OCI-LY1 (cell line): ENCODE measurements around the gene GMPPB.
"Not testable (repeated sequence)": the region's sequence is repeated elsewhere in the genome, so short reads cannot be mapped to it uniquely, and the experiment has no call there.

Source experiments
- H2AFZ ChIP-seq: fragments of 200-600 bp; sonication (generic), shearing (Covaris generic); 2 replicates; pipeline ENCODE4 v1.6.0; 2014; ENCODE audit warnings: antibody characterized with exemption, mild to moderate bottlenecking, low read length
- H3F3A ChIP-seq: fragments of 200-600 bp; sonication (generic), shearing (Covaris generic); 2 replicates; pipeline ENCODE4 v1.6.0; 2014; ENCODE audit warnings: mild to moderate bottlenecking, antibody characterized with exemption, low read length, moderate library complexity; ENCODE audit not compliant: insufficient read depth
- H3K27ac ChIP-seq: fragments of 200-600 bp; sonication (generic); 2 replicates; pipeline ENCODE4 v1.5.1; 2014; ENCODE audit warnings: low read length, mixed run types, mild to moderate bottlenecking, low read depth; ENCODE audit not compliant: poor library complexity, severe bottlenecking
- H3K27me3 ChIP-seq: fragments of 200-600 bp; sonication (generic); 2 replicates; pipeline ENCODE4 v1.6.0; 2014; ENCODE audit warnings: antibody characterized with exemption, mild to moderate bottlenecking, low read length, moderate library complexity; ENCODE audit not compliant: insufficient read depth
- H3K36me3 ChIP-seq: fragments of 200-600 bp; sonication (generic); 2 replicates; pipeline ENCODE4 v1.6.1; 2014; ENCODE audit warnings: mild to moderate bottlenecking, antibody characterized with exemption, low read length, moderate library complexity, mixed read lengths; ENCODE audit not compliant: insufficient read depth
- H3K4me1 ChIP-seq: fragments of 200-600 bp; sonication (generic); 2 replicates; pipeline ENCODE4 v1.5.1; 2014; ENCODE audit warnings: mild to moderate bottlenecking, low read length, moderate library complexity; ENCODE audit not compliant: insufficient read depth, severe bottlenecking
- H3K4me2 ChIP-seq: fragments of 200-600 bp; sonication (generic), shearing (Covaris generic); 2 replicates; pipeline ENCODE4 v1.6.1; 2014; ENCODE audit warnings: low read length
- H3K4me3 ChIP-seq: fragments of 200-600 bp; sonication (generic); 2 replicates; pipeline ENCODE4 v1.5.1; 2014; ENCODE audit warnings: low read length, low read depth, mild to moderate bottlenecking, mixed read lengths; ENCODE audit not compliant: poor library complexity, severe bottlenecking
- H3K79me2 ChIP-seq: fragments of 200-600 bp; shearing (Covaris generic); 2 replicates; pipeline ENCODE4 v1.6.1; 2016; ENCODE audit warnings: mixed run types, low read length, mixed read lengths; ENCODE audit not compliant: insufficient read depth
- H3K9ac ChIP-seq: fragments of 200-600 bp; sonication (generic), shearing (Covaris generic); 2 replicates; pipeline ENCODE4 v1.6.1; 2014; ENCODE audit warnings: mild to moderate bottlenecking, low read length, mixed read lengths
- H3K9me2 ChIP-seq: fragments of 200-600 bp; sonication (generic), shearing (Covaris generic); 2 replicates; pipeline ENCODE4 v1.6.1; 2014; ENCODE audit warnings: low read depth, mild to moderate bottlenecking, low read length, mixed read lengths
- H3K9me3 ChIP-seq: fragments of 200-600 bp; shearing (Covaris generic); 2 replicates; pipeline ENCODE4 v1.6.1; 2014; ENCODE audit warnings: low read length, mixed read lengths
- H4K20me1 ChIP-seq: fragments of 200-600 bp; sonication (generic), shearing (Covaris generic); 2 replicates; pipeline ENCODE4 v1.6.0; 2016; ENCODE audit warnings: mild to moderate bottlenecking, low read length; ENCODE audit not compliant: insufficient read depth
- CTCF ChIP-seq: fragments of 200-600 bp; sonication (generic), shearing (Covaris generic); IDR thresholded peaks from 2 replicates; pipeline ENCODE4 v1.5.1; 2017; ENCODE audit warnings: mild to moderate bottlenecking, antibody characterized with exemption, low read length, moderate library complexity, mixed read lengths
- EZH2 ChIP-seq: fragments of 200-600 bp; sonication (generic), shearing (Covaris generic); IDR thresholded peaks from 2 replicates; pipeline ENCODE4 v1.8.0; 2017; ENCODE audit warnings: borderline replicate concordance, mixed run types, mild to moderate bottlenecking, antibody characterized with exemption, low read length, moderate library complexity, mixed read lengths

The GMPPB gene

DNA sequence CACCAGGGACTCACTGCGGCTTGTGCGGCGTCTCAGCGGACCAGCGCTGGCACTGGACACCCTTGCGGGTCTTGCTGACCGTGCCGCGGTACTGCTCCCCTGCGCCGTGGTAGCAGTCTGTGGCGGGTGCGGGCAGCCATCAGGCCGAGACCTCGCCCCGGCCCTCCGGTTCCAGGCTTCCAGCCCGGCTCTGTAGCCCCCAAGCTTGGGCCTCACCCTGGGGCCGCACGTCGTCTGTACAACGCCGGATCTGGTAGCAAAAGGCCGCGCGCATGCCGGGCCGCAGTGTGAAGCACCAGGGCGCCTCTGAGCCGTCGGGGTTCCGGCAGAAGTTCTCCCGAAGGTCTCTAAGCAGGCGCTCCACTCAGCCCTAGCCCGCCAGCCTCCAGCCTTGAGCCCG is 37.9 kb downstream of the GMPPB start:
- H3K9me3 ChIP-seq, H4K20me1 ChIP-seq, H2AFZ ChIP-seq, H3K9ac ChIP-seq, H3K9me2 ChIP-seq, H3K27me3 ChIP-seq, H3K79me2 ChIP-seq, H3K4me2 ChIP-seq, H3K4me3 ChIP-seq, H3F3A ChIP-seq, H3K27ac ChIP-seq: not testable (repeated sequence)
- Histone ChIP-seq H3K4me1 (peaks cover 20% of the 10 kb centered on the region), H3K36me3 (peaks cover 31% of the 10 kb centered on the region)

GRCh38 chr3:49685103-49685502 is 38.6 kb downstream of the GMPPB start:
- H3K27ac ChIP-seq, H3K4me3 ChIP-seq, H3K4me2 ChIP-seq: not testable (repeated sequence)

GRCh38 chr3:49684453-49684852 is 39.3 kb downstream of the GMPPB start:
- H2AFZ ChIP-seq, result not testable (repeated sequence)

More at GRCh38 chr3:49685103-49685502, 38.6 kb downstream of the GMPPB start:
- not testable (repeated sequence) for H3F3A ChIP-seq, H3K79me2 ChIP-seq, H3K9me3 ChIP-seq, H3K9me2 ChIP-seq, H3K27me3 ChIP-seq, H3K9ac ChIP-seq, H4K20me1 ChIP-seq, H2AFZ ChIP-seq
- peaks cover 12% of the 10 kb centered on the region for H3K4me1 ChIP-seq
- H3K36me3 ChIP-seq, result peaks cover 39% of the 10 kb centered on the region

GRCh38 chr3:49683162-49683561 is 40.6 kb downstream of the GMPPB start:
- no peak overlapping the region for H2AFZ ChIP-seq
- no peaks in the 10 kb centered on the region for H3K27me3 ChIP-seq
- H3K9me2 ChIP-seq, result no peaks in the 10 kb centered on the region
- H3K79me2 ChIP-seq, result no peaks in the 10 kb centered on the region
- H3K36me3 ChIP-seq, result peaks cover 58% of the 10 kb centered on the region
- no peak overlapping the region for H3K4me2 ChIP-seq
- H3K9ac ChIP-seq, result no peak overlapping the region
- H3K9me3 ChIP-seq, result no peaks in the 10 kb centered on the region
- no peaks in the 10 kb centered on the region for H3K4me1 ChIP-seq
- no peak overlapping the region for H3K4me3 ChIP-seq
- no peak overlapping the region for H3K27ac ChIP-seq
- TF ChIP-seq CTCF, result no peak
- no peak for TF ChIP-seq EZH2
- no peaks in the 10 kb centered on the region for H3F3A ChIP-seq
- no peaks in the 10 kb centered on the region for H4K20me1 ChIP-seq

More at GRCh38 chr3:49684453-49684852, 39.3 kb downstream of the GMPPB start:
- H3K36me3 ChIP-seq, result peaks cover 45% of the 10 kb centered on the region
- H3K9me2 ChIP-seq, H3K4me2 ChIP-seq, H3K4me1 ChIP-seq, H3K4me3 ChIP-seq, H3K9me3 ChIP-seq, H3K27me3 ChIP-seq, H3K27ac ChIP-seq, H3K9ac ChIP-seq, H3F3A ChIP-seq, H3K79me2 ChIP-seq, H4K20me1 ChIP-seq: not testable (repeated sequence)

GRCh38 chr3:49681543-49681942 is 42.2 kb downstream of the GMPPB start:
- no peaks in the 10 kb centered on the region for H3K79me2 ChIP-seq
- H3K9ac ChIP-seq, result no peak overlapping the region
- TF ChIP-seq EZH2, result no peak
- no peak for TF ChIP-seq CTCF
- H3K4me3 ChIP-seq, result no peak overlapping the region
- H3K36me3 ChIP-seq, result peaks cover 74% of the 10 kb centered on the region
- H3F3A ChIP-seq, result no peaks in the 10 kb centered on the region
- H3K9me2 ChIP-seq, result no peaks in the 10 kb centered on the region
- H2AFZ ChIP-seq, result no peak overlapping the region
- no peak overlapping the region for H3K27ac ChIP-seq
- no peaks in the 10 kb centered on the region for H3K27me3 ChIP-seq
- H3K4me2 ChIP-seq, result no peak overlapping the region
- H3K9me3 ChIP-seq, result no peaks in the 10 kb centered on the region
- H3K4me1 ChIP-seq, result no peaks in the 10 kb centered on the region
- no peaks in the 10 kb centered on the region for H4K20me1 ChIP-seq
